ENCODE measurements around the gene PROB1.
"Not testable (repeated sequence)": the region's sequence is repeated elsewhere in the genome, so short reads cannot be mapped to it uniquely, and the experiment has no call there.

PROB1 gene

GRCh38 chr5:139410993-139411828 is 16.3 kb upstream of the PROB1 start:
- FAIRE-seq: no peak

GRCh38 chr5:139410121-139410992 is 15.5 kb upstream of the PROB1 start:
- no peak for FAIRE-seq

- not testable (repeated sequence) for FAIRE-seq
Observed at GRCh38 chr5:139409116-139409515, 14.2 kb upstream of the PROB1 start.

- no peak for FAIRE-seq
Observed at GRCh38 chr5:139408191-139408590, 13.3 kb upstream of the PROB1 start.

- FAIRE-seq: no peak
Observed at GRCh38 chr5:139407517-139407916, 12.6 kb upstream of the PROB1 start.

GRCh38 chr5:139406963-139407362 is 12.1 kb upstream of the PROB1 start:
- no peak for FAIRE-seq

GRCh38 chr5:139404484-139404840 is 9.6 kb upstream of the PROB1 start:
- FAIRE-seq: no peak

- FAIRE-seq: peak; percentile 86
Observed at GRCh38 chr5:139403787-139404483, 9.0 kb upstream of the PROB1 start, which contains the start of gene SPATA24. TSS of gene SPATA24 (minus strand) at chr5:139404089. CDS start at chr5:139404060, 29 bp downstream.

GRCh38 chr5:139403418-139403786 is 8.5 kb upstream of the PROB1 start:
- FAIRE-seq: no peak

- FAIRE-seq: no peak
Observed at GRCh38 chr5:139402561-139403158, 7.8 kb upstream of the PROB1 start.

- FAIRE-seq: no peak
Observed at GRCh38 chr5:139401546-139401945, 6.6 kb upstream of the PROB1 start.

GRCh38 chr5:139399501-139400121 is 4.7 kb upstream of the PROB1 start:
- FAIRE-seq: no peak

GRCh38 chr5:139397921-139398320 is 3.0 kb upstream of the PROB1 start:
- no peak for FAIRE-seq

GRCh38 chr5:139396691-139397090 is 1.8 kb upstream of the PROB1 start:
- FAIRE-seq: no peak

- no peak for FAIRE-seq
Observed at GRCh38 chr5:139395844-139396640, 1.1 kb upstream of the PROB1 start.

GRCh38 chr5:139394123-139394653 is 716 bp downstream of the PROB1 start:
- no peak for FAIRE-seq

GRCh38 chr5:139393497-139394122 is 1.3 kb downstream of the PROB1 start:
- no peak for FAIRE-seq

- FAIRE-seq: no peak
Observed at GRCh38 chr5:139392678-139393496, 2.0 kb downstream of the PROB1 start.

GRCh38 chr5:139392324-139392677 is 2.6 kb downstream of the PROB1 start:
- FAIRE-seq: no peak
